Bronchial smooth muscle cell (primary cell): Measurements from ENCODE around the gene ARHGEF4. TPM values are rescaled to one million over a fixed set of nuclear protein-coding genes. Genes with fewer than 3 reads are reported as not detected.

Experiments used
- total RNA-seq: library from RNA; depleted of rRNA; stranded (reverse); fragments of >200 nt; gene quantifications from 2 replicates; pipeline ENCODE4 v1.2.1, GENCODE V29; 2014

The ARHGEF4 gene, protein sequence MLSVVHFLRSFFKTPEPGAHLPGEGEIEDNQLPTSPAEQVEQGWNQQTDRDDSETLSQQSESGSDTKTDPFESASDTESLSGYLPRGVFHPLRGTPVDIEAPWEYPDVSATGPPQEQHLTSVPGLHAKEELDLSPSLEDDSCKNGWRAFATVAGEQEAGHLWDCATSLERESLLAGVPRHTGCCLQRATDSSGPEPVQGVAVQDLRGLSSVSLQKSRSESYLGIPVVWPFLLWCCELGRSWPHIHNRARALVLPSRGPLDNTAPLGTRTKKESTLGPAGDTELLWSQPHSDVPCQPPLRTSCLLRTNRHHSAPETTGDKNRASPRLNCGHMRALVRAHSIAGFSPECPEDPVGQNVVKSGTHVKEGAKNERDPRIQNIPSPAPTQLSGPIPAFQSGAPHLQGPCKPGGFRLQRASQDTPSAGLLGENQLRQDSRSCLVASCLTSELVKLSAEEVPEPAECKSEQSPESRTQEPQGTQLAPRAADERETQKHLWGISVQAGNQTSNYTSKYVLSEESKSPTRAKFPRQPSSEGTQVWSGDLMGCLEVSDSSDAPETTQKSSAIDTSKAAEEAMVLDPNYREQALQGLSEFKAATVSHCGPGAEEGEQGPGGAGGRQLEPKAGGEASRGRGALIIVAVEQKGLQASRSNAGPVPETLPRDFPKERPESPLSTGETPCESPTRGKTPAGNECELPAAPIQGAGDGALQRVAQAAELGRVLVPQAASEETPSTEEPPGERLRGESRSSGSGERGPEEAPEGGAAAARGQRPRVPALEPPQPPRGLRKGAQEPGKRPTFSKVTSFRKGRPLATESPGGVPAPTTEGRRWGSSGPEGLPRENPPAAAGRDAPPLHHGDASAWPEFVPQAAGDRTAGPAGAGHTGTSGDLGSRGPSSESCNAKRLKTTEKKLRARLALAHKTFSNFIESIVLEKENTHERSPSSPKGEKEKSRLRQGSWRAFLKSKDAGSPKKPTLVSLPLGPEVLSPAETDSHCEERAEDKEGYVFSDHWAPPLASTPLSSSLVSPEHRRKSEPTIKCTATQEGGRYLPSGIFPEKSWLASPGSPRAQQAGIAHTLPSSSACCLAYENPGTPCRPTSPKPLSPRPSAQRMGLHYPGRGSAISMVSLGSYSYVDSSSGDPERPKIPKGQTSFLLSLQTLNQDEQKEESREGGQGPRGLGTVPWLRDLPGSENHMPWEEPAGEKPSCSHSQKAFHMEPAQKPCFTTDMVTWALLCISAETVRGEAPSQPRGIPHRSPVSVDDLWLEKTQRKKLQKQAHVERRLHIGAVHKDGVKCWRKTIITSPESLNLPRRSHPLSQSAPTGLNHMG (N-terminal part only)
- total RNA-seq, result 2.2 and 5.2 TPM in 2 replicates

DNA sequence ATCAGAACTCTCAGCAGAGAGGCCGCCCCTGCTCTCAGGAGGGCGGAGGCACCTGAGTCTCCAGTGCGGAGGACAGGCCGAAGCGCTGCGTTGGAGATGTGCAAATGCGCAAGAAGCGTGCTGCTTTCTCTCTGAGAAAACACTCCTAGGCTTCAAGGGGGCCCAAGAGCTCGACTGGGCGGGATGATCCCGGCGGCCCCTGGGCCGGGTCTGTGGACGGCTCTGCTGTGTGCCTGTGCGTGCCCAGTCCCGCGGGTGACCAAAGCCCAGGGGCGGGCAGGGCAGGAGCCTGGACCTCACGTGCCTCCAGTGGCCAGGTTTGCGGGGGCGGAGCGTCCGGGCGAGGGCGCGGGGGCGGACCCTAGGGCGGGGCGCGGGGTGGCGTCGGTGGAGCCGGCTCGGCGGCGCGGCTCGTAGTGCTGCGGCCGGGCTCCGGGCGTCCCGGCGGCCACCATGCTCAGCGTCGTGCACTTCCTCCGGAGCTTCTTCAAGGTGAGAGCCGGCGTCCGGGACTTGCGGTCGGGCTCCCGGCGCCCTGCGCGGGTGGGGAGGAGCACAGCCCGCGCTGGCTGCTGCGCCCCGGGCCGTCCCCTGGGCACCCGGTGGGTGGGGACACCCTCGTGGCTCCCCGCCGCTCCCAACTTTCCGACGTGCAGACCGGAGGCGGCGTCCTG lies at the start of gene ARHGEF4:
ARHGEF4 (plus strand) TSS at position 414 of the 674 bp plus-strand sequence; CDS start at position 454, 40 bp downstream.

DNA sequence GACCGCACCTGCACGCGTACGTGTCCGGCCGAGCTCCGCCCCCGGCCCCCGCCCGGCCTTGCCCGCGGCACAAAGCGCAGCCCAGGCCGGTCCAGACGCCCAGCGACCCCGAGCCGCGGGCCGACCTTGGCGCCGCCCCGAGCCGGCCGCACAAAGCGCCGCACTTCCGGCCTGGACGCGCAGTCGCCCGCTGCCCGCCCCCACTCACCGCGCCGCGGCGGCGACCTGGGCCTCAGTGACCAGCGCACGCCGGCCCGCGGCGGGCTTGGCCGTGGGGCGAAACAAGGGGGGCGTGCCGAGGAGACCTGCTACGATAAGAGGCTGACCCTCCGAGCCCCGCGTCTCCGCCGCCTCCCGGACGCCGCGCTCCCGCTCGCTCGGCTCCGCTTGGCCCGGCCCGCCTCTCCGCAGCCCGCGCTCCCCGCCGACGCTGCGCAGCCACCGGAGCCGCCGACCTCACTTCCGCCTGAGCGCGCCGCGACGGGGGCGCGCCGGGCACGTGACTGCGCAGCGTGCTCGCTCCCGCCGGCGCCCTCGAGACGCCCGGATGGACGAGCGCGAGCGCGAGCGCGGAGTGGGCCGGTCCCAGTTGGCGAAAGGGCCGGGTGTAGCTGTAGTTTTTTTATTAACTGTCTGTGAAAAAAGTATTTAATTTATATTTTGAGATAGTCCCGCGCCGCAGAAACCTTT lies 256.4 kb downstream of the ARHGEF4 start, which contains the start of gene FAM168B:
FAM168B (minus strand) TSS at position 455 of the 690 bp plus-strand sequence. CDS start 10,814 bp downstream, outside the sequence.

Other genes with a start within 250 kb of the ARHGEF4 start
- gene CFC1, start 237.3 kb upstream of the ARHGEF4 start, total RNA-seq, result not detected in 2 replicates
- gene POTEJ, start 225.5 kb upstream of the ARHGEF4 start, total RNA-seq, result not detected in 2 replicates
- gene GPR148, start 107.8 kb upstream of the ARHGEF4 start, total RNA-seq, result not detected in 2 replicates
- gene AMER3, start 81.4 kb upstream of the ARHGEF4 start, total RNA-seq, result under 0.01 TPM in 1 of 2 replicates, not detected in the other